Astrocyte (in vitro differentiated cells and primary cell): Measurements from ENCODE around the gene RAB29. TPM values are rescaled to one million over a fixed set of nuclear protein-coding genes. Genes with fewer than 3 reads are reported as not detected.

ENCODE experiments used
- DNase-seq: peaks from one replicate; pipeline ENCODE4 v3.0.0-alpha.2; 2010; ENCODE audit warnings: low read depth
- FAIRE-seq: peaks from 2 replicates; lab custom pipeline; 2011; peaks lifted over from hg19 to GRCh38; lab: Jason Lieb, UNC
- H2AFZ ChIP-seq: 2 replicates; pipeline ENCODE4 v1.6.0; 2012; ENCODE audit warnings: low read depth, low read length, inconsistent platforms
- H3K27ac ChIP-seq: 2 replicates; pipeline ENCODE4 v1.5.1; 2011; ENCODE audit warnings: low read depth, low read length, inconsistent platforms
- H3K27me3 ChIP-seq: 2 replicates; pipeline ENCODE4 v1.6.0; 2011; ENCODE audit warnings: low read length, inconsistent platforms; ENCODE audit not compliant: insufficient read depth
- H3K36me3 ChIP-seq: 2 replicates; pipeline ENCODE4 v1.5.1; 2011; ENCODE audit warnings: low read length, inconsistent platforms; ENCODE audit not compliant: insufficient read depth
- H3K4me1 ChIP-seq: 2 replicates; pipeline ENCODE4 v1.5.1; 2011; ENCODE audit warnings: low read length, inconsistent platforms; ENCODE audit not compliant: insufficient read depth
- H3K4me2 ChIP-seq: 2 replicates; pipeline ENCODE4 v1.6.0; 2012; ENCODE audit warnings: low read length, inconsistent platforms
- H3K4me3 ChIP-seq: 2 replicates; pipeline ENCODE4 v1.5.1; 2011; ENCODE audit warnings: low read depth, mild to moderate bottlenecking, low read length, inconsistent platforms; ENCODE audit not compliant: insufficient read depth
- H3K79me2 ChIP-seq: 2 replicates; pipeline ENCODE4 v1.6.0; 2012; ENCODE audit warnings: mild to moderate bottlenecking, low read length, inconsistent platforms; ENCODE audit not compliant: insufficient read depth
- H3K9ac ChIP-seq: 2 replicates; pipeline ENCODE4 v1.6.0; 2012; ENCODE audit warnings: mild to moderate bottlenecking, low read length, inconsistent platforms
- H3K9me3 ChIP-seq: 2 replicates; pipeline ENCODE4 v1.5.1; 2012; ENCODE audit warnings: low read depth, mild to moderate bottlenecking, low read length, inconsistent platforms; ENCODE audit not compliant: insufficient read depth
- H4K20me1 ChIP-seq: 2 replicates; pipeline ENCODE4 v1.6.0; 2012; ENCODE audit warnings: low read length, inconsistent platforms; ENCODE audit not compliant: insufficient read depth
- H3K27ac Mint-ChIP-seq: one replicate; pipeline ENCODE4 v1.8.0; 2021; ENCODE audit warnings: mild to moderate bottlenecking, mixed read lengths; ENCODE audit not compliant: unreplicated experiment
- H3K27me3 Mint-ChIP-seq: one replicate; pipeline ENCODE4 v1.8.0; 2021; ENCODE audit warnings: low read depth, mixed read lengths; ENCODE audit not compliant: unreplicated experiment
- H3K36me3 Mint-ChIP-seq: one replicate; pipeline ENCODE4 v1.8.0; 2021; ENCODE audit warnings: low read depth, mixed read lengths; ENCODE audit not compliant: unreplicated experiment
- H3K4me1 Mint-ChIP-seq: one replicate; pipeline ENCODE4 v1.8.0; 2021; ENCODE audit warnings: low read depth, mixed read lengths; ENCODE audit not compliant: unreplicated experiment
- H3K4me3 Mint-ChIP-seq: one replicate; pipeline ENCODE4 v1.8.0; 2021; ENCODE audit warnings: mild to moderate bottlenecking, moderate library complexity, mixed read lengths; ENCODE audit not compliant: unreplicated experiment
- H3K9me3 Mint-ChIP-seq: one replicate; pipeline ENCODE4 v1.8.0; 2021; ENCODE audit warnings: mild to moderate bottlenecking, mixed read lengths; ENCODE audit not compliant: unreplicated experiment
- CTCF ChIP-seq: IDR thresholded peaks from 2 replicates; pipeline ENCODE4 v1.5.1; 2011; ENCODE audit warnings: low read depth, mild to moderate bottlenecking, inconsistent platforms, low read length, moderate library complexity; ENCODE audit not compliant: insufficient read depth
- EZH2 ChIP-seq: IDR thresholded peaks from 2 replicates; pipeline ENCODE4 v1.6.1; 2012; ENCODE audit warnings: mild to moderate bottlenecking, low read length, inconsistent platforms; ENCODE audit not compliant: insufficient read depth
- total RNA-seq: library from RNA; stranded (reverse); gene quantifications from 2 replicates; pipeline ENCODE4 v1.2.1, GENCODE V29; 2021

RAB29 gene
- total RNA-seq, 1 donor from 2014 or later: 13.3 TPM

DNA sequence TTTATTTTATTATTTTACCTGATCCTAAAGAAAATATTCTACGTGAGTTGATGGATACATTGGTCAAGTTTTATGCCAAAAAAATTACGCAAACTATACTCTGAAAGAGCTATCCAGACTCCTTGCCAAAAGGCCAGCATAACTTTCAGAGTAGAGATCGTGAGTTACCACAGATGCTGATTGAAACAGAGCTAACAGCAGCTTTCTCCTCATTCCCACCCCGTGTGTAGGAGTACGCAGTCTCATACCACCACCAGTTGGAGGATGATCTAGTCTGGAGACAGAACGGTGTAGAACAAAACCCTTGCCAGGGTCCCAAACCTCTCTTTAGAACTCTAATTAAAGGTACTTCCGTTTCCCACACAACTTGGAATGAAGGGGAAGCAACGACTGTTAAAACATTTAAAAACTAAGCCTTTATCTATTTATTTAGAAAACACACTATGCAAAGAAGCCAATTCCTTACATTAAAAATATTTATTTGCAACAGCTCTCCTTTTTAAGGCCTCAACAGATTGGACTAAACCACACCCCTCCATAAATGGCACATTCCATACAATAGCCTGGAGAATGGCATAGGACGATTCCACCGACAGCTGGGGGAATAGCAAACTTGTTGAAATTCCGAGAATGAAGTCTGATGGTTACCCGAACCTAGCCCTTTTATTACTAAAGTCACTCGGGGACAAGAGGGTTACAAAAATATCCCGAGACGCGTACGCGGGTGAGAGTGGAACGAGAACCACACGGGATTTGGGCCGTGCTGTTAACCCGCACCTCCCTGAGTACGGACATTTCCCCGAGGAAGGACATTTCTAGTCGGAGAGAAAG lies 26.7 kb downstream of the RAB29 start:
- Histone ChIP-seq H4K20me1 (peaks cover 53% of the 10 kb centered on the region), H3K27ac (peak overlapping the region; percentile 89), H3K36me3 (peaks cover 2% of the 10 kb centered on the region), H3K4me1 (peaks cover 15% of the 10 kb centered on the region), H3K9me3 (no peaks in the 10 kb centered on the region), H3K9ac (peak overlapping the region; percentile 98), H3K27me3 (peaks cover 3% of the 10 kb centered on the region), H3K4me3 (peak overlapping the region; percentile 86), H2AFZ (peak overlapping the region; percentile 67), H3K79me2 (peaks cover 58% of the 10 kb centered on the region), H3K4me2 (peak overlapping the region; percentile 86)
- DNase-seq: peak; percentile 66
- H3K4me1 Mint-ChIP-seq: peaks cover 16% of the 10 kb centered on the region
- H3K4me3 Mint-ChIP-seq: peak overlapping the region; percentile 97
- no peak for TF ChIP-seq CTCF
- no peak for TF ChIP-seq EZH2
- FAIRE-seq: no peak
- H3K9me3 Mint-ChIP-seq: no peaks in the 10 kb centered on the region
- no peaks in the 10 kb centered on the region for H3K27me3 Mint-ChIP-seq
- H3K36me3 Mint-ChIP-seq: peaks cover 5% of the 10 kb centered on the region
- peak overlapping the region; percentile 92 for H3K27ac Mint-ChIP-seq

DNA sequence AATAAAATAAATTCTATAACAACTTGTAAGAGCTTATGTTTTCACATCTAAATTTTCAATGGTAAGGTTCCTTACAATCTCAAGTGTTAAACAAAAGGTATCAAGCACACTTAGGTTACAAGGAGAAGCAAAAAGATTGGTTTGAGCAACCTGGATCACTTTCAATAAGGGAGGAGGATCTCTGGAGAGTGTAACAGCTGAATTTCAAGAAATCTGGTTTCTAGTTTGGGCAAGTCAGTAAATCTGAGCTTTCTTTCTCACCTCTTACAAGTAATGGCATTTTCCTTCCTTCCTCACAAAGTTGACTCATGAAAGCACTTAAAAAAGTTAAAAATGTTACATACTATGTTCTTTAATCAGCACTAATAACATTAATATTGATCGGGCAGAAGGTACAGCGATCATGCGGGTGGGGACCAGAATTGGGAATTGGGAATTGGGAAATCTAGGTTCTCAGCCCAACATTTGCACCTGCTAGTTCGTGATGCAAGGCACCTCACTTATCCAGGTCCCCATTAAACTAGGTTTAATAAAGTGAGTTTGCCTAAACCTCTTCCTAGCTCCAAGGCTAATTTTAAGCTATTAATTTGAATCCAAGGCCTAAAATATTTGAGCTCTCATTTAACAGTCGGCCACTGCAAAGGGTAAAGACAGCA lies 28.4 kb downstream of the RAB29 start:
- H3K36me3 ChIP-seq: peaks cover 2% of the 10 kb centered on the region
- peaks cover 68% of the 10 kb centered on the region for H4K20me1 ChIP-seq
- no peaks in the 10 kb centered on the region for H3K27me3 ChIP-seq
- Mint-ChIP-seq H3K27me3 (no peaks in the 10 kb centered on the region), H3K4me3 (peak overlapping the region; percentile 97), H3K36me3 (peaks cover 5% of the 10 kb centered on the region), H3K4me1 (peaks cover 17% of the 10 kb centered on the region), H3K9me3 (no peaks in the 10 kb centered on the region), H3K27ac (no peak overlapping the region)
- peak overlapping the region; percentile 98 for H3K9ac ChIP-seq
- peaks cover 75% of the 10 kb centered on the region for H3K79me2 ChIP-seq
- no peak overlapping the region for H2AFZ ChIP-seq
- peak overlapping the region; percentile 86 for H3K4me2 ChIP-seq
- no peak for FAIRE-seq
- TF ChIP-seq EZH2 (no peak), CTCF (no peak)
- DNase-seq: peak; percentile 4
- no peak overlapping the region for H3K27ac ChIP-seq
- H3K4me3 ChIP-seq: peak overlapping the region; percentile 86
- H3K9me3 ChIP-seq: no peaks in the 10 kb centered on the region
- H3K4me1 ChIP-seq: peaks cover 15% of the 10 kb centered on the region
